ENCODE measurements around the gene GOLM1. TPM values are rescaled to one million over a fixed set of nuclear protein-coding genes. Genes with fewer than 3 reads are reported as not detected.

Gene GOLM1
- total and polyA plus RNA-seq, 2 of the 13 experiments (the other 11 are each of a cell fraction or from before 2014, with no cell fraction given) = 0.20 to 0.30 TPM

GRCh38 chr9:85978496-85978895 is 120.9 kb downstream of the GOLM1 start:
- FAIRE-seq (no peak), DNase-seq (ENCODE audit: low spot score) (no peak), ATAC-seq (no peak)
- intact Hi-C loops (cut with micrococcal nuclease; ENCODE audit: unreplicated experiment) = no loop called here
- H3K4me3 ChIP-seq (replicated peaks in 1 of 3; ENCODE audit: insufficient read depth in 1 of 3, low read depth in 2 of 3, low read length in 3 of 3) = no peak overlapping the region
- CTCF ChIA-PET (ENCODE audit: low intra/inter-chr PET ratio, low total read pairs) = no interaction called here
- POLR2A ChIA-PET = no interaction called here
- no peak overlapping the region for H3K27ac ChIP-seq (ENCODE audit: extremely low read length, insufficient read depth, low read length)
- no peaks in the 10 kb centered on the region for H3K4me1 ChIP-seq (ENCODE audit: insufficient read depth, low read length)
- no peak overlapping the region for H3K4me2 ChIP-seq (ENCODE audit: low read depth, low read length)
- no peaks in the 10 kb centered on the region for H4K20me1 ChIP-seq (ENCODE audit: insufficient read depth, low read length)
- TF ChIP-seq PRPF4 (IDR thresholded peaks at IDR 0.05; ENCODE audit: low read depth, low read length, poor library complexity, severe bottlenecking) (no peak), MLLT10 (CRISPR knock-in tag; IDR thresholded peaks at IDR 0.05) (no peak), ZNF143 (CRISPR knock-in tag; IDR thresholded peaks at IDR 0.05) (no peak), SRSF9 (IDR thresholded peaks at IDR 0.05; ENCODE audit: borderline replicate concordance, insufficient read depth, low read depth, low read length, poor library complexity, severe bottlenecking) (no peak), HNF4G (IDR thresholded peaks at IDR 0.05; ENCODE audit: borderline replicate concordance, low read depth, low read length) (no peak), HNF4G (CRISPR knock-in tag; IDR thresholded peaks at IDR 0.05; ENCODE audit: borderline replicate concordance, low read depth) (no peak), FOXK2 (IDR thresholded peaks at IDR 0.05) (no peak), RNF2 (conservative IDR thresholded peaks at IDR 0.05; ENCODE audit: low read depth) (no peak), ZNF367 (CRISPR knock-in tag; IDR thresholded peaks at IDR 0.05; ENCODE audit: borderline replicate concordance) (no peak), IRF2 (CRISPR knock-in tag; IDR thresholded peaks at IDR 0.05) (no peak)
- TF ChIP-seq, protein P1, sequence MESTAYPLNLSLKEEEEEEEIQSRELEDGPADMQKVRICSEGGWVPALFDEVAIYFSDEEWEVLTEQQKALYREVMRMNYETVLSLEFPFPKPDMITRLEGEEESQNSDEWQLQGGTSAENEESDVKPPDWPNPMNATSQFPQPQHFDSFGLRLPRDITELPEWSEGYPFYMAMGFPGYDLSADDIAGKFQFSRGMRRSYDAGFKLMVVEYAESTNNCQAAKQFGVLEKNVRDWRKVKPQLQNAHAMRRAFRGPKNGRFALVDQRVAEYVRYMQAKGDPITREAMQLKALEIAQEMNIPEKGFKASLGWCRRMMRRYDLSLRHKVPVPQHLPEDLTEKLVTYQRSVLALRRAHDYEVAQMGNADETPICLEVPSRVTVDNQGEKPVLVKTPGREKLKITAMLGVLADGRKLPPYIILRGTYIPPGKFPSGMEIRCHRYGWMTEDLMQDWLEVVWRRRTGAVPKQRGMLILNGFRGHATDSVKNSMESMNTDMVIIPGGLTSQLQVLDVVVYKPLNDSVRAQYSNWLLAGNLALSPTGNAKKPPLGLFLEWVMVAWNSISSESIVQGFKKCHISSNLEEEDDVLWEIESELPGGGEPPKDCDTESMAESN (CRISPR knock-in tag; conservative IDR thresholded peaks at IDR 0.05) = no peak
- TF ChIP-seq, protein P2, sequence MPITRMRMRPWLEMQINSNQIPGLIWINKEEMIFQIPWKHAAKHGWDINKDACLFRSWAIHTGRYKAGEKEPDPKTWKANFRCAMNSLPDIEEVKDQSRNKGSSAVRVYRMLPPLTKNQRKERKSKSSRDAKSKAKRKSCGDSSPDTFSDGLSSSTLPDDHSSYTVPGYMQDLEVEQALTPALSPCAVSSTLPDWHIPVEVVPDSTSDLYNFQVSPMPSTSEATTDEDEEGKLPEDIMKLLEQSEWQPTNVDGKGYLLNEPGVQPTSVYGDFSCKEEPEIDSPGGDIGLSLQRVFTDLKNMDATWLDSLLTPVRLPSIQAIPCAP (CRISPR knock-in tag; IDR thresholded peaks at IDR 0.05; ENCODE audit: low read depth) = no peak
- TF ChIP-seq, protein P3, sequence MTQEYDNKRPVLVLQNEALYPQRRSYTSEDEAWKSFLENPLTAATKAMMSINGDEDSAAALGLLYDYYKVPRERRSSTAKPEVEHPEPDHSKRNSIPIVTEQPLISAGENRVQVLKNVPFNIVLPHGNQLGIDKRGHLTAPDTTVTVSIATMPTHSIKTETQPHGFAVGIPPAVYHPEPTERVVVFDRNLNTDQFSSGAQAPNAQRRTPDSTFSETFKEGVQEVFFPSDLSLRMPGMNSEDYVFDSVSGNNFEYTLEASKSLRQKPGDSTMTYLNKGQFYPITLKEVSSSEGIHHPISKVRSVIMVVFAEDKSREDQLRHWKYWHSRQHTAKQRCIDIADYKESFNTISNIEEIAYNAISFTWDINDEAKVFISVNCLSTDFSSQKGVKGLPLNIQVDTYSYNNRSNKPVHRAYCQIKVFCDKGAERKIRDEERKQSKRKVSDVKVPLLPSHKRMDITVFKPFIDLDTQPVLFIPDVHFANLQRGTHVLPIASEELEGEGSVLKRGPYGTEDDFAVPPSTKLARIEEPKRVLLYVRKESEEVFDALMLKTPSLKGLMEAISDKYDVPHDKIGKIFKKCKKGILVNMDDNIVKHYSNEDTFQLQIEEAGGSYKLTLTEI (CRISPR knock-in tag; conservative IDR thresholded peaks at IDR 0.05) = no peak
- H3K79me2 ChIP-seq (ENCODE audit: insufficient read depth, low read length) = no peaks in the 10 kb centered on the region
- H3K36me3 ChIP-seq (replicated peaks in 1 of 2; ENCODE audit: control insufficient read depth in 1 of 2, insufficient read depth in 2 of 2, low read length in 2 of 2) = peaks cover 9 to 46% of the 10 kb centered on the region in 2 experiments; a peak in 4 of 5 replicates
- no peaks in the 10 kb centered on the region for H3K27me3 ChIP-seq (ENCODE audit: control insufficient read depth in 1 of 2, insufficient read depth in 2 of 2, low read length in 2 of 2)
- WGBS (ENCODE audit: low lambda C conversion rate) = 97% methylated on average over 4 of the region's 4 CpGs
- BruUV-seq (replicated peaks) = no TSS peak
- no peak overlapping the region for H2AFZ ChIP-seq (ENCODE audit: low read length)
- in situ Hi-C loops (cut with HindIII; ENCODE audit: extremely low pct_ligation_motif_present, low pct_unique_long_range_greater_than_20kb) = no loop called here
- no peaks in the 10 kb centered on the region for H3K9me3 ChIP-seq (ENCODE audit: low read length)
- no peak overlapping the region for H3K9ac ChIP-seq (ENCODE audit: insufficient read depth, low read depth, low read length)

Small RNAs within 50 kb of the gene (small RNA-seq; reads per million reads assigned to genes)
- gene AL161447.1 (ENCODE audit: insufficient read depth in 2 of 3, insufficient read length in 3 of 3, low read depth in 2 of 3, low replicate concordance in 1 of 3) = 0 reads per million in 3 experiments

Other genes starting within 250 kb of the GOLM1 start
- gene NAA35, start 158.4 kb downstream of the GOLM1 start, total RNA-seq (2016; rRNA removed; fragmentation: Illumina TruSeq; extraction: Trizol) = 28.9 and 35.1 TPM in 2 replicates
- 16.2 and 21.6 TPM in 2 replicates for gene NAA35, start 158.4 kb downstream of the GOLM1 start, polyA plus RNA-seq (2011; rRNA removed)
- 0.44 TPM in 1 of 2 replicates, not detected in the other for gene C9orf153, start 160.1 kb upstream of the GOLM1 start, total RNA-seq (2016; rRNA removed; fragmentation: Illumina TruSeq; extraction: Trizol)
- gene C9orf153, start 160.1 kb upstream of the GOLM1 start, polyA plus RNA-seq (2011; rRNA removed) = 0.17 and 0.25 TPM in 2 replicates
- 40.9 and 55.0 TPM in 2 replicates for gene ISCA1, start 183.0 kb upstream of the GOLM1 start, total RNA-seq (2016; rRNA removed; fragmentation: Illumina TruSeq; extraction: Trizol)
- gene ISCA1, start 183.0 kb upstream of the GOLM1 start, polyA plus RNA-seq (2011; rRNA removed) = 22.0 and 29.2 TPM in 2 replicates